ELR (cell line): ENCODE results near the gene CATSPERD.

Source experiments
- DNase-seq: peaks from one replicate; pipeline ENCODE4 v3.0.0-alpha.2; 2015; ENCODE audit warnings: low read depth

CATSPERD gene

GRCh38 chr19:5806133-5806489 lies 85.7 kb downstream of the CATSPERD start:
- DNase-seq = no peak

GRCh38 chr19:5806905-5807304 lies 86.5 kb downstream of the CATSPERD start:
- DNase-seq = no peak

GRCh38 chr19:5808120-5808816 lies 87.8 kb downstream of the CATSPERD start:
- DNase-seq = no peak

GRCh38 chr19:5809053-5809452 lies 88.6 kb downstream of the CATSPERD start:
- DNase-seq = no peak

GRCh38 chr19:5809469-5809868 lies 89.0 kb downstream of the CATSPERD start:
- DNase-seq = no peak

- no peak for DNase-seq
Measured at GRCh38 chr19:5811117-5811516, 90.7 kb downstream of the CATSPERD start.

- DNase-seq = no peak
Measured at GRCh38 chr19:5814123-5814851, 93.8 kb downstream of the CATSPERD start.

- DNase-seq = no peak
Measured at GRCh38 chr19:5814852-5815246, 94.4 kb downstream of the CATSPERD start.

- DNase-seq = no peak
Measured at GRCh38 chr19:5817218-5817617, 96.8 kb downstream of the CATSPERD start.

GRCh38 chr19:5818594-5818993 lies 98.2 kb downstream of the CATSPERD start:
- DNase-seq = no peak

GRCh38 chr19:5820785-5821184 lies 100.3 kb downstream of the CATSPERD start:
- no peak for DNase-seq

- DNase-seq = no peak
Measured at GRCh38 chr19:5821521-5822180, 101.2 kb downstream of the CATSPERD start.

- DNase-seq = no peak
Measured at GRCh38 chr19:5822181-5822844, 101.9 kb downstream of the CATSPERD start.

GRCh38 chr19:5823579-5824281 lies 103.3 kb downstream of the CATSPERD start:
- DNase-seq = peak; percentile 43

GRCh38 chr19:5824751-5825150 lies 104.3 kb downstream of the CATSPERD start:
- no peak for DNase-seq

- no peak for DNase-seq
Measured at GRCh38 chr19:5825178-5825577, 104.7 kb downstream of the CATSPERD start.

- peak; percentile 53 for DNase-seq
Measured at GRCh38 chr19:5826531-5827341, 106.3 kb downstream of the CATSPERD start.

GRCh38 chr19:5827342-5827890 lies 107.0 kb downstream of the CATSPERD start:
- DNase-seq = no peak

- DNase-seq = peak; percentile 85
Measured at GRCh38 chr19:5827891-5828660, 107.6 kb downstream of the CATSPERD start.
